ENCODE results near the gene UBXN1.

UBXN1 gene

DNA sequence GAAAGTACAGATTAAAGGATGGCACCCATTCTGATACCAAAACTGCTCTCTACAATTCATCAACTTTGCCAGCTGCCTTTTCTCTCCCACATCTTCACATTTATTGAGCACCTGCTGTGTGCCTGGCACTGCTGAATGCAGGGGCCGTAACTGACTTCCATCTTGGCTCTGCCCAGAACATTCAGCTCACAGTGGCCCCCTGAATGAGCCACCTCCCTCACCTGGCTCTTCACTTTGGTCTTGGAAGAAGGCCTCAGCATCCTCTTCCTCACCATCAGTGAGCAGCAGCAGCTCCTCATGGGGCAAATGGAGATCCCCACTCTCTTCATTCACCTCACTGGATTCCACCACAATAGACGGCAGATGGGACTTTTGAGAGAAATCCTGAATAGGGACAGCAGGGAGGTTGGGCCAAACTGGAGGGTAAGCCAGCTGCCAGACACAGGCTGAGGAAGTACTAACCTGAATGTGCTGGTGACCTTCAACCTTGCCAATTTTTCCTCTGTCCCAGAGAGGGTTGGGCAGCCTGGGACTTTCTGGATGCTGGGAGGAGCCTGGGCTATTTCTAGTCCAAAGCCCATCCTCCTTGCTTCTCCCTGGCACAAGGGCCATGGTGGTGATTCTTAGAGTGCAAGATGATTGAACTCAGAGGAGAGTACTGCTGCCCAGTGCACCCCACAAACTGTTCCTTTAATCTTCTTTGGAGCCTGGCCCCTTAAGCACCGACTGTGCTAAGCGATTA is 9.3 kb downstream of the UBXN1 start:
- no peak for TF ChIP-seq SUZ12 (IDR thresholded peaks at IDR 0.05)
- CTCF ChIA-PET, result no interaction called here
- DNase-seq (ENCODE audit: extremely low spot score), result no peak
- POLR2A ChIA-PET, result interaction anchor here (0.6 to 7.2 kb wide), 10 partner anchors 12 to 171 kb away, joined by 3 to 61 read pairs (median 17); partner anchors contain the start of genes HNRNPUL2, INTS5, LRRN4CL and TTC9C

- no peak for TF ChIP-seq ARNT (IDR thresholded peaks at IDR 0.05)
- TF ChIP-seq ELF4 (IDR thresholded peaks at IDR 0.05), result no peak
- no peak for TF ChIP-seq ZNF384 (IDR thresholded peaks at IDR 0.05)
- no peak for TF ChIP-seq HDGF (IDR thresholded peaks at IDR 0.05; ENCODE audit: borderline replicate concordance)
- TF ChIP-seq FOXA1 (IDR thresholded peaks at IDR 0.05), result no peak
- TF ChIP-seq CTBP1 (IDR thresholded peaks at IDR 0.05; ENCODE audit: borderline replicate concordance), result no peak
- no peak for TF ChIP-seq BHLHE40 (IDR thresholded peaks at IDR 0.05; ENCODE audit: borderline replicate concordance)
- TF ChIP-seq L3MBTL2 (conservative IDR thresholded peaks at IDR 0.05), result no peak
- no peak for TF ChIP-seq PKNOX1 (IDR thresholded peaks at IDR 0.05)
- TF ChIP-seq NFRKB (IDR thresholded peaks at IDR 0.05), result no peak
- DNase-seq (ENCODE audit: extremely low spot score), result no peak
- ChIA-PET CTCF (interaction anchor here (1.2 kb wide), 1 partner anchor 56 kb away, joined by 3 read pairs; no protein-coding TSS in a partner anchor), POLR2A (interaction anchor here (1.0 to 7.2 kb wide), 6 partner anchors 11 to 94 kb away, joined by 3 to 61 read pairs (median 9); partner anchors contain the start of genes BSCL2, EEF1G, GNG3 and INTS5)
Measured at GRCh38 chr11:62667460-62667859, 11.4 kb downstream of the UBXN1 start.

DNA sequence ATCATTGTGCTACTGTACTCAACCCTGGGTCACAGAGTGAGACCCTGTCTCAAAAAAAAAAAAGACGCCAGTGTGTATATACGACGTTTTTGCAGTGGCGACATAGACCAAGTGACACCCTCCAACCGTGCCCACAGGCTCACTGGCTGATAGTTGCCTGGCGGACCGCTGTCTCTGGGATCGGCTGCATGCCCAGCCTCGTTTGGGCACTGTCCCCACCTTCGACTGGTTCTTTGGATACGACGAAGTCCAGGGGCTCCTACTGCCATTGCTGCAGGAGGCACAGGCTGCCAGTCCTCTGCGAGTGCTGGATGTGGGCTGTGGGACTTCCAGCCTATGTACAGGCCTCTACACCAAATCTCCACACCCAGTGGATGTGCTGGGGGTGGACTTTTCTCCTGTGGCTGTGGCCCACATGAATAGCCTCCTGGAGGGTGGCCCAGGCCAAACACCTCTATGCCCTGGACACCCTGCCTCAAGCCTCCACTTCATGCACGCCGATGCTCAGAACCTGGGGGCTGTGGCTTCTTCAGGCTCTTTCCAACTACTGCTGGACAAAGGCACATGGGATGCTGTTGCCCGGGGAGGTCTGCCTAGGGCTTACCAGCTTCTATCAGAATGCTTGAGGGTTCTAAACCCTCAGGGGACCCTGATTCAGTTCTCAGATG is 12.5 kb downstream of the UBXN1 start:
- ChIA-PET POLR2A (interaction anchor here (0.8 to 7.2 kb wide), 9 partner anchors 10 to 87 kb away, joined by 5 to 90 read pairs (median 12); partner anchors contain the start of genes B3GAT3, EML3, INTS5 and MTA2), CTCF (no interaction called here)
- no peak for TF ChIP-seq L3MBTL2 (conservative IDR thresholded peaks at IDR 0.05)
- TF ChIP-seq FOXM1 (IDR thresholded peaks at IDR 0.05; ENCODE audit: borderline replicate concordance), result no peak
- no peak for TF ChIP-seq CTBP1 (IDR thresholded peaks at IDR 0.05; ENCODE audit: borderline replicate concordance)
- TF ChIP-seq FOXA1 (IDR thresholded peaks at IDR 0.05), result no peak
- TF ChIP-seq SUZ12 (IDR thresholded peaks at IDR 0.05), result no peak
- TF ChIP-seq BHLHE40 (IDR thresholded peaks at IDR 0.05; ENCODE audit: borderline replicate concordance), result no peak
- no peak for TF ChIP-seq HDGF (IDR thresholded peaks at IDR 0.05; ENCODE audit: borderline replicate concordance)
- TF ChIP-seq LEF1 (IDR thresholded peaks at IDR 0.05; ENCODE audit: borderline replicate concordance), result no peak
- no peak for TF ChIP-seq NFRKB (IDR thresholded peaks at IDR 0.05)
- no peak for TF ChIP-seq ARNT (IDR thresholded peaks at IDR 0.05)
- TF ChIP-seq PKNOX1 (IDR thresholded peaks at IDR 0.05), result no peak
- no peak for TF ChIP-seq ZNF384 (IDR thresholded peaks at IDR 0.05)
- TF ChIP-seq TARDBP (IDR thresholded peaks at IDR 0.05), result no peak
- TF ChIP-seq FOXK2 (IDR thresholded peaks at IDR 0.05), result no peak
- DNase-seq (ENCODE audit: extremely low spot score), result no peak

GRCh38 chr11:62665599-62666258 is 13.1 kb downstream of the UBXN1 start:
- ChIA-PET POLR2A (interaction anchor here (0.9 to 3.7 kb wide), 23 partner anchors 10 to 216 kb away, joined by 3 to 90 read pairs (median 7); partner anchors contain the start of genes B3GAT3, EEF1G, EML3 and GANAB), CTCF (no interaction called here)
- no peak for TF ChIP-seq HDGF (IDR thresholded peaks at IDR 0.05; ENCODE audit: borderline replicate concordance)
- TF ChIP-seq L3MBTL2 (conservative IDR thresholded peaks at IDR 0.05), result peak; percentile 24; the same call in 1 of the 2 replicates
- peak; percentile 18 for DNase-seq (ENCODE audit: extremely low spot score)

- CTCF ChIA-PET, result no interaction called here
- TF ChIP-seq ELF4 (IDR thresholded peaks at IDR 0.05), result peak; percentile 93
- no peak; the same call in 1 of the 2 replicates for TF ChIP-seq NFRKB (IDR thresholded peaks at IDR 0.05)
- no peak for TF ChIP-seq ZNF384 (IDR thresholded peaks at IDR 0.05)
- no peak for TF ChIP-seq FOXK2 (IDR thresholded peaks at IDR 0.05)
- TF ChIP-seq CTBP1 (IDR thresholded peaks at IDR 0.05; ENCODE audit: borderline replicate concordance), result no peak
- TF ChIP-seq L3MBTL2 (conservative IDR thresholded peaks at IDR 0.05), result no peak
- POLR2A ChIA-PET, result interaction anchor here (0.7 to 3.7 kb wide), 30 partner anchors 10 to 217 kb away, joined by 3 to 90 read pairs (median 5); partner anchors contain the start of genes B3GAT3, EEF1G, EML3 and GANAB
- peak; percentile 94 for DNase-seq (ENCODE audit: extremely low spot score)
Measured at GRCh38 chr11:62665075-62665598, 13.7 kb downstream of the UBXN1 start, which contains the start of the genes C11orf98 and CSKMT. Gene C11orf98, minus strand, starts transcription at chr11:62665210. Its CDS starts 41 bp downstream, at chr11:62665169. Gene CSKMT, plus strand, starts transcription at chr11:62665312. Its CDS starts 568 bp downstream, at chr11:62665880.

GRCh38 chr11:62664405-62665074 is 14.3 kb downstream of the UBXN1 start:
- DNase-seq (ENCODE audit: extremely low spot score), result no peak
- POLR2A ChIA-PET, result interaction anchor here (0.6 to 3.7 kb wide), 29 partner anchors 10 to 377 kb away, joined by 3 to 90 read pairs (median 5); partner anchors contain the start of genes B3GAT3, EEF1G, EML3 and GANAB
- TF ChIP-seq FOXA1 (IDR thresholded peaks at IDR 0.05), result no peak
- TF ChIP-seq ARNT (IDR thresholded peaks at IDR 0.05), result no peak
- CTCF ChIA-PET, result no interaction called here

All from HEK293T (cell line).